Measurements from ENCODE around the gene IL2RA. TPM values are rescaled to one million over a fixed set of nuclear protein-coding genes. Genes with fewer than 3 reads are reported as not detected.

The IL2RA gene
- total and polyA plus RNA-seq, 2 experiments from 2014 or later: not detected

GRCh38 chr10:6006991-6007390 lies 55.2 kb downstream of the IL2RA start:
- H3K4me3 Mint-ChIP-seq: no peak overlapping the region
- DNase-seq (ENCODE audit: low spot score) (no peak), ATAC-seq (no peak)
- Histone ChIP-seq H3K27ac (ENCODE audit: low read depth) (no peak overlapping the region), H3K4me3 (no peak overlapping the region), H2AFZ (no peak overlapping the region), H3K79me2 (replicated peaks; ENCODE audit: insufficient read depth) (no peaks in the 10 kb centered on the region), H4K20me1 (replicated peaks; ENCODE audit: insufficient read depth) (no peaks in the 10 kb centered on the region), H3K36me3 (ENCODE audit: insufficient read depth) (no peaks in the 10 kb centered on the region), H3K4me1 (ENCODE audit: insufficient read depth) (0 out of 2 replicates have a peak, but pooled peaks cover 2% of the 10 kb centered on the region), H3F3A (replicated peaks; ENCODE audit: low read depth) (no peaks in the 10 kb centered on the region), H3K9me2 (ENCODE audit: insufficient read depth) (no peaks in the 10 kb centered on the region), H3K27me3 (ENCODE audit: insufficient read depth) (no peaks in the 10 kb centered on the region), H3K4me2 (no peak overlapping the region)
- TF ChIP-seq POLR2AphosphoS5 (IDR thresholded peaks at IDR 0.05; ENCODE audit: low read depth) (no peak), ZNF462 (CRISPR knock-in tag; IDR thresholded peaks at IDR 0.05) (no peak), JUNB (IDR thresholded peaks at IDR 0.05; ENCODE audit: unreplicated experiment) (no peak), EZH2phosphoT487 (IDR thresholded peaks at IDR 0.05; ENCODE audit: unreplicated experiment) (no peak), ZNF331 (CRISPR knock-in tag; IDR thresholded peaks at IDR 0.05; ENCODE audit: low read depth) (no peak), EZH2 (IDR thresholded peaks at IDR 0.05; ENCODE audit: low read depth, unreplicated experiment) (no peak), CREB1 (CRISPR knock-in tag; IDR thresholded peaks at IDR 0.05; ENCODE audit: low read depth) (no peak), REST (IDR thresholded peaks at IDR 0.05; ENCODE audit: unreplicated experiment) (no peak), ZNF114 (CRISPR knock-in tag; IDR thresholded peaks at IDR 0.05) (no peak), STAT1 (IDR thresholded peaks at IDR 0.05; ENCODE audit: unreplicated experiment) (no peak), CTCF (conservative IDR thresholded peaks at IDR 0.05; ENCODE audit: low read depth in 2 of 2) (no peak)
- no peak overlapping the region for H3K27ac Mint-ChIP-seq
- H3K27me3 Mint-ChIP-seq (ENCODE audit: insufficient read depth, low read depth, poor library complexity): peaks cover 7% of the 10 kb centered on the region
- peaks cover 5% of the 10 kb centered on the region; the same call in 2 of the 3 replicates for H3K9me3 Mint-ChIP-seq
- no peaks in the 10 kb centered on the region for H3K36me3 Mint-ChIP-seq (ENCODE audit: low read depth)
- H3K4me1 Mint-ChIP-seq: peaks cover 15% of the 10 kb centered on the region; the same call in 2 of the 3 replicates

All from GM23338 (cell line).